NT2/D1 (cell line): ENCODE results near the gene PKP4.

ENCODE experiments used
- SUZ12 ChIP-seq: IDR thresholded peaks from 2 replicates; pipeline ENCODE4 v1.6.1; 2011; ENCODE audit not compliant: insufficient read length, insufficient read depth; ENCODE audit errors: extremely low read depth
- YY1 ChIP-seq: IDR thresholded peaks from 2 replicates; pipeline ENCODE4 v1.6.1; 2011; ENCODE audit not compliant: insufficient read length, insufficient read depth
- ZNF274 ChIP-seq: IDR thresholded peaks from 2 replicates; pipeline ENCODE4 v1.6.1; 2011; ENCODE audit warnings: mild to moderate bottlenecking, low read depth, low read length

GRCh38 chr2:158464426-158465281 lies 7.9 kb downstream of the PKP4 start:
- TF ChIP-seq YY1: no peak
- no peak for TF ChIP-seq SUZ12
- no peak for TF ChIP-seq ZNF274
